Adrenal gland (tissue), 5 donors: ENCODE results near the gene CD44.

Source experiments
- POLR2A ChIP-seq, 2 donors: fragments of 450-650 bp; IDR thresholded peaks; one replicate each; pipeline ENCODE4 v1.6.1; 2017; ENCODE audit warnings: antibody characterized with exemption in 2 of 2, mild to moderate bottlenecking in 2 of 2, moderate library complexity in 1 of 2
- TF ChIP-seq, protein P1 (sequence below), 6 experiments: fragments of 450-650 bp in 4 of 6; fragments of 200-600 bp in 2 of 6; sonication (generic) in 1 of 6; IDR thresholded peaks; 1 replicate in 5 of 6; 2 replicates in 1 of 6; pipeline versions ENCODE4 v1.5.1 to v1.8.0; 2016 to 2021; ENCODE audit warnings: antibody characterized with exemption in 6 of 6, mild to moderate bottlenecking in 2 of 6, moderate library complexity in 1 of 6
- donor health status: DM: no; HTN: no; CAD: no.

DNA sequence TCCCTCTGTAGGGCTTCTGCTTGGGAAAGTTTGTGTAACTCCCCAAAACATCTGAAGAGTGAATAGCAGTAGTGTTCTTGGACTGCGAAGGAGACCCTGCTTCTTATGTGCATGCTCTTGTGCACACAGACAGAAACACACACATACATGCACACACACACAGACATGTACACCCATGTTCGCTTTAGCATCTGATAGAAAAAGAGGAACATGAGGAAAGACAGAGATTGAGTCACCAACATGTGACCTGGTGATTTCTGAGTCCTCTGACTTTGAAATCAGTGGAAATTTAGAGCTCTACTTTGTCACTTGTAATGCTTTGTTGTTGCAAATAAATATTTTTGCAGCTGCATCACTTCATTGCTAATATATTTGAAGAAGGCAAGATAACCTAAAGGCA, 23.8 kb downstream of the CD44 start:
- TF ChIP-seq POLR2A (IDR thresholded peaks at IDR 0.05) = no peak
- TF ChIP-seq, protein P1, sequence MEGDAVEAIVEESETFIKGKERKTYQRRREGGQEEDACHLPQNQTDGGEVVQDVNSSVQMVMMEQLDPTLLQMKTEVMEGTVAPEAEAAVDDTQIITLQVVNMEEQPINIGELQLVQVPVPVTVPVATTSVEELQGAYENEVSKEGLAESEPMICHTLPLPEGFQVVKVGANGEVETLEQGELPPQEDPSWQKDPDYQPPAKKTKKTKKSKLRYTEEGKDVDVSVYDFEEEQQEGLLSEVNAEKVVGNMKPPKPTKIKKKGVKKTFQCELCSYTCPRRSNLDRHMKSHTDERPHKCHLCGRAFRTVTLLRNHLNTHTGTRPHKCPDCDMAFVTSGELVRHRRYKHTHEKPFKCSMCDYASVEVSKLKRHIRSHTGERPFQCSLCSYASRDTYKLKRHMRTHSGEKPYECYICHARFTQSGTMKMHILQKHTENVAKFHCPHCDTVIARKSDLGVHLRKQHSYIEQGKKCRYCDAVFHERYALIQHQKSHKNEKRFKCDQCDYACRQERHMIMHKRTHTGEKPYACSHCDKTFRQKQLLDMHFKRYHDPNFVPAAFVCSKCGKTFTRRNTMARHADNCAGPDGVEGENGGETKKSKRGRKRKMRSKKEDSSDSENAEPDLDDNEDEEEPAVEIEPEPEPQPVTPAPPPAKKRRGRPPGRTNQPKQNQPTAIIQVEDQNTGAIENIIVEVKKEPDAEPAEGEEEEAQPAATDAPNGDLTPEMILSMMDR (IDR thresholded peaks at IDR 0.05) = no peak
